HPDE6-E6E7 (cell line): ENCODE measurements around the gene RAPGEF6.
A peak's percentile ranks its signal among the peaks of the same experiment; 100 is the strongest.

Source experiments
- DNase-seq: peaks from one replicate; pipeline ENCODE4 v3.0.0; 2011; ENCODE audit warnings: missing footprints; ENCODE audit errors: extremely low spot score

The RAPGEF6 gene

DNA sequence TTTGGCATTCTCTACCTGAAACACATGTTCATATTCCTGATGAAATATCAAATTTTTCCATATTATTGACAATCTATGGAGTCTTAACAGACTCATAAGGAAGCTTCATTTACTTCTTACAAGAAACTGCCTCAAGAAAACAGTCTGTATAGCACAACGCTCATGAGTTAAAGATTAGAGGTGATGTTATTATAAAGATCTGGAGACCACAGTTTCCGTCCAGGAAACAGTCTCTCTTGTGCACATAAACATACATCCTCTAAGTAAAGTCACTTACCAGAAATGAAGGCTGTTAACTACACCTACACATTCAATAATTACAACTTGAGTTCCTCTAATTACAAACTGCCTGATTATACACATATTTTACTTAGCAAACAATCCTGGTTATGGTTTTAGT, 86.9 kb downstream of the RAPGEF6 start:
- DNase-seq, result no peak

- DNase-seq, result no peak
These were observed 89.2 kb downstream of the RAPGEF6 start for GRCh38 chr5:131545845-131546244.

DNA sequence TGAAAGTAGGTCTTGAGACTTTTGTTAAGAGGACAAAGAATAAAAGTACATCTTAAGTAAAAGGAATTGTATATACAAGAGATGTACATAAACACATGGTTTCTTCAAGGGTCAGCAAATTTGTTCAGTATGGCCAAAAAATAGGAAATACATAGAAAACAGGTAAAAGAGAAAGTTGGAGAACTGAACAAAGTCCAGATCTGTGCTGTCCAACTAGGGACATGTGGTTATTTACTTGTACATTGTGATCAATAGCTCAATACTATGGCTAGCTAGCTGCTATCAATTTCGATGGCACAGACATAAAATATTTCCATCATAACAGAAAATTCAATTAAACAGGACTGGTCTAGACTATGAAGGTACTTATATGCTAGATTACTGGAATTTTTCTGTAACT, 92.3 kb downstream of the RAPGEF6 start:
- DNase-seq, result no peak

DNA sequence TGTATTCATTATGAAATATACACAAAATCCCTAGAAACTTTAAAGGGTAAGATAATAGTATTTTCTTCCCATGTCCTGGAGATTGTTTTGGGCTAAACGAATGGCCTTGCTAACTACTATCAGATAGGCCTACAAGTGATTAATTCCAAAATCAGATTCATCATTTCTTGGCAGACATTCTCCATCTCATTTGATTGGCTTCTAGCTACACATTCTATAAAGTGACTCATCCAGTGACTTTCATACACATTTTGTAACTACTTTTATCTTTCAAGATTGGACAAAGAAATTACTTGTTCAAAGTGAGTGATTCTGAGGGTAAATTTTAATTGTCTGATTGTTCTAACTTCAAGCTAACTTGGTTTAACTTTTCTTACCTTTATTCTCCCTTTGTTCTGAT, 93.3 kb downstream of the RAPGEF6 start:
- no peak for DNase-seq

DNA sequence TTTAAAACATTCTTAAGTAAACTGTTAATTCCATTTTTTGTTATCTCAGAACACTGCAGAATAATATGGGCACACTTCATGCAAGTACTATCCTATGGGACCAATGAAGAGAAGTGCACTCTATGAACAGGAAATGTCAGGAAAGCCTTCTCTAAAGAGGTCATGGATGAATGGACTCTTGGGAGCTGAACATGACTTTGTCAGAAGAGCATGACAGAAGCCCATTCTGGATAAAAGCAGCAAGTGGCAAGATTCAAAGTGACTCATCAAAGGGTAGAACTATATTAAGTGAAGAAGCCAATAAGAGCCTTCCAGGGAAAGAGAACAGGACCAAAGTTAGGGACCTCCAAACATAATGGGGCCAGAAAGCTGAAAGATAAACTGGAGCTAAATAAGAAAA, 94.0 kb downstream of the RAPGEF6 start:
- no peak for DNase-seq

GRCh38 chr5:131539251-131539650, 95.8 kb downstream of the RAPGEF6 start:
- no peak for DNase-seq

GRCh38 chr5:131538177-131538593, 96.8 kb downstream of the RAPGEF6 start:
- no peak for DNase-seq

GRCh38 chr5:131536850-131537448, 98.1 kb downstream of the RAPGEF6 start:
- DNase-seq, result no peak

GRCh38 chr5:131536211-131536826, 98.7 kb downstream of the RAPGEF6 start:
- DNase-seq, result no peak

DNA sequence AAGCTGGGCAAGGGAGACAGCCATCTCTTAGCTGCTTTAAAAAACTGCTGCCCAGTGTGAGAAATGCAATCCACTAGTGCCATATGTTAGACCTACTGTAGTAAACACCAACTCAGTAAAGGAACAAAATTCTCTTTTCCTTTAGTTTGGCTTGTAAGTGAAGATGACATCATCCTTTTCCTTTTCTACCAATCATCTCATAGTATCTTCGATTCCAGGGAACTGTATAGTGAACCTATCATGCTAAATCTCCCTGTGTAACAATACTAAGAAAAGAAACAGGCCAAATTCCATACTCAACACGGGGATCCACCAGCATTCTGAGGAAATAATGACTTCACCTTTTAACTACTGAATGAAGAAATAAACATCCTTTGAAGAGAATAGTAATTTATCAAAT, 100.1 kb downstream of the RAPGEF6 start:
- DNase-seq, result no peak

GRCh38 chr5:131533836-131534235, 101.2 kb downstream of the RAPGEF6 start:
- no peak for DNase-seq

DNA sequence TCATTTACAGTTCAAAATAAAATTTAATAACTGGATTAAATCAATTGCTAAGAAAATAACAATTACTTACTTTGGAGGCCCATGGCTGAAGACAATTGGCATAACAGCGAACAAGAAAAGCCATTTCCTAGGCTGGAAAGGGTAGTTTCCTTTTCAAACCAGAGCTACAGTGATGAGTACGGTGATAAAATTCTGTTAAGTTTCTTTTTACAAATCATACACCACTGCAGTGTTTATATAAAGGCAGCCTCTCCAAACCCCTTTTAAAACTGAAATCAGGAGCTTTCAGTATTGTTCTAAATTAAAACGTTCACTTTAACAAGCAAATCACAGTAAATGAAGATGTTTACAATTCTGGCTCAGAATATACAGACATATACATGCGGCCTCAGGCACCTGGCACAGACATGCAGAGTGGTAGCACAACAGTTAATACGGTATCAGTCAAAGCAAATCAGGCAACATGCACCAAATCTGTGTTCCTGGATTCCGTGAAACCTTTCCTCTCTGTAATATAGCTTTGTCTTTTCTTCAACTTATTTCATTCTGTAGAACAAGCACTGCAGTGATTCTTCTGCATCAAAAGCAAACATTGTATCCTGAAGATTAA, 102.9 kb downstream of the RAPGEF6 start:
- DNase-seq, result no peak

- no peak for DNase-seq
These were observed 104.2 kb downstream of the RAPGEF6 start for GRCh38 chr5:131530706-131531331.

DNA sequence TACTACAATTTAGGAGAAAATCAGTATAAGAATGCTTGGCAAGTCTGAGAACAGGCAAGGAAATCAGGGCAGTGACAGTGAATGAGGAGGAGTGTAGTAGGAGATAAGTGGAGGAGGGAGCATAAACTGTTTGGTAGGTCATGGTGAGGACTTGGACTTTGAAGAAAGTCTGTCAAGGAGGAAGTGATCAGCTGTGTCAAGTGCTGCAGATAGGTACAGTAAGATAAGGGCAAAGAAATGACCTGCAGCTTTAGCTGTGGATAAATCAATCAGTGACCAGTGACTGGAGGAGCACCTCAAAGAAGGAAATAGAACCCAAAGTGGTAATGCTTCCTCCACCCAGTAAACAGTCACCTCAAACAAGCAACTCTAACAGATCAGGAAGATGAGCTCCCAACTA, 106.3 kb downstream of the RAPGEF6 start:
- DNase-seq, result no peak

DNA sequence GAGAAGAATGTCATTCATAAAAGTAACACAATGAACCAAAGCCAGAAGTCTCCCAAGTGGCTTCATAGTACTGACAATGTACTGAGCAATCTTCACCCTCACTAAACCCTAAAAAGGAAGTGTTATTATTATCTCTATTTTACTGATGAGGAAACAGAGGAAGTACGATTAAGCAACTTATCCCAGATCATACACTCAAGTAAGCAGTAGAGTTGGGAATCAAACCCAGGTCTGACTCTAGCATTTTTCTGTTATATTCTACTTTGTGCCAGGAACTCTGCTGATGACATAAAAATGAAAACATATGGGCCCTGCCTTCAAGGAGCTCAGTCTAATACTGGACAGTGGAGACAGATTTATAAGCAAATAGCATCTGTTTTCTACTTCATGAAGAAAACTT, 109.2 kb downstream of the RAPGEF6 start:
- no peak for DNase-seq

GRCh38 chr5:131524431-131524830, 110.6 kb downstream of the RAPGEF6 start:
- no peak for DNase-seq

DNA sequence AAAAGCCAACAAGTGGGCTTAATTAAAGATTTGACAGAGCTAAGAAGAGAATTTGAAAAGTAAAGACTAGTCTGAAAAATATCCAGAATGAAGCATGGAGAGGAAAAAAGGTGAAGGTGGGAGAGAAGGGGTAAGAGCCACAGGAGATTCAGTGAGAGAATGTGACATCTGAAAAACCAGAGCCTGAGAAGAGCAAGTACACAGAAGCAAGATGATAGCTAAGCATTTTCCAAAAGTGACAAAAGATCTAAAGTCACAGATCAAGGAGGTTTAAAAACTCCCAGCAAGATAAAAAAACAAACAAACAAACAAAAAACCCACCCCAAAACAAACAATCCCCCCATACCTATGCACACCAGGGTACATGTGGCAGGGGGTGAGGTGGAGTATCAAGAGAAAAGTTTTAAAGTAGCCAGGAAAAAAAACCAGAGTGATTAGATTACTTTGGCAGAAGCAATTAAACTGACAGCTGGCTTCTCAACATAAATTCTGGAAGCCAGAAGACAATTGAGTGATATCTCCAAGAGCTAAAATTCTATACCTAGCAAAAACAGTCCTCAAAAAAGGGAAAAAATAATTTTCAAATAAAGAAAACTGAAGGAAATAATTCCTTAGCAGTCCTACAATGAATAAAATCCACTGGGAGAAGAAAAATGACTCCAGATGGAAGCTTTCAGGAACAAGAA, 111.4 kb downstream of the RAPGEF6 start:
- no peak for DNase-seq

GRCh38 chr5:131521252-131521651, 113.8 kb downstream of the RAPGEF6 start:
- DNase-seq, result peak; percentile 29

DNA sequence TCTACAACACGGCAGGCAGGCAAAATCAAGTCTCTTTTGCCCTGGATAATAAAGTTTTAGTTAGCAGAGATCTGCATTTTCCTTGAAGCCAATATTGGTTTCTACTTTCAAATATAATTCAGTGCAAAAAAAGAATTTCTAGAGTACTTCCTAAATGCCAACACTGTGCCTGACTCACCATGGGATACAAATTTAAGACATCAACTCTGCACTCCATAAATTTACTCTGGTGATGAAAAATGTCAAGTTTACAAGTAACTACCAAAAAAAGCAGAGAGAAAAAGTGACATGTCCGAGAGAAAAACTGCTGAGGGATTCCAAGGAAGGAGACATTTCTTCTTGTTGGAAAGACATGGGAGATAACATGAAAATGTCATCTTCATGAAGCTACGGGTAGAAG, 119.7 kb downstream of the RAPGEF6 start:
- no peak for DNase-seq

DNA sequence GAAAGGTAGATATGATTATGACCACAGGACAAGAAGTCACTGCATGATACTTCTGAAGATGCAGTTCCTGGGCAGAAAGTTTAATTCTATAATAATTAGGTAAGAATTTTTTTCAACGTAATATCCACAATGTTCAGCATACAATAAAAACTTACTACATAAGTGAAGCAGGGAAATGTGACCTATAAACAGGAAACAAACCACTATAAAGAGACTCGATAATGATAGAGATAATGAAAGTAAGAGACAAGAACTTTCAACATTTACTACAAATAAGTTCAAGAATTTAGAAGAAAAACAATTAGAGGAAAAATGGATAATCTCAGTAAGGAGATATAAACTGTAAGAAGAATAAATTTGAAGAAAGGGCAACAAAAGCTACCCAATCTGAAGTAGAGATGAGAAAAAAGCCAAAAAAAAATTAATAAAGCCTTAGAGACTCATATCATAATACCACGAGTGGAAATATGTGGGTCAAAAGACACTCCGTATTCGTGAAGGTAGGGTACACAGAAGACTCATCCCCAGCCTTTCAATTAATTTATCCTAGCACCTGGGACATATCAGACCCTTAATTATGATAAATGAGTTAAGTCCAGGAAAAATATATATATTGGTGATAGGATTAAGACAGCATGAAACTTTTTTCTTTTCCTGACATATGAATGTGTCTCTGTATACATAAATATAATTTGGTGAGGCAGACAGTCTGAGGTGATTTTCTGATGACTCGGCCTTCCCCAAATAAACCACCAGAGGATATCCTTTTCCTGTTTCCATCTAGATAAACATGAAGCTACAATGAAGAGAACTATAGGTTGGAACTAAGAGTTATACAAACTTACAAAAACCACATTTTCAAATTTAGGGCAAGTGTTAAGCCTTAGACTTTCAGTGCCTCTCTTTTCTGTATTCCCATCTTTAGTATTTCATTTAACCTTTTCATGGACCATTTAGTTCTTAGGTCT, 120.4 kb downstream of the RAPGEF6 start:
- no peak for DNase-seq

DNA sequence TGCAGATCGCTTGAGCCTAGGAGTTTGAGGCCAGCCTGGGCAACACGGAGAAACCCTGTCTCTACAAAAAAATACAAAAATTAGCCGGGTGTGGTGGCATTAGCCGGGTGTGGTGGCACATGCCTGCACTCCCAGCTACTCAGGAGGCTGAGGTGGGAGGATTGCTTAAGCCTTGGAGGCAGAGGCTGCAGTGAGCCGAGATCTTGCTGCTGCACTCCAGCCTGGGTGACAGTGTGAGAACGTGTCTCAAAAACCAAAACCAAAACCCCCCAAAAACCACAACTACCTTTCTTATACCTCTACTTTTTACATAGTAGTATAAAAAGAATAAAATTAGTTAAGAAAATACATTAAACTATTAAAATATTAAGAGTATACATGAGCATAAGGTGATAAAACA, 121.2 kb downstream of the RAPGEF6 start:
- no peak for DNase-seq
